ENCODE measurements around the gene ARHGEF28. TPM values are rescaled to one million over a fixed set of nuclear protein-coding genes. Genes with fewer than 3 reads are reported as not detected.

Gene ARHGEF28
- total RNA-seq, 1 experiment from 2014 or later: 6.1 TPM

- Histone ChIP-seq H3K4me1 (ENCODE audit: control insufficient read depth in 1 of 2, insufficient read depth in 2 of 2, low read length in 2 of 2) (no peaks in the 10 kb centered on the region), H3K4me3 (replicated peaks in 1 of 2; ENCODE audit: low read depth in 1 of 2, low read length in 2 of 2) (no peak overlapping the region), H3K27me3 (ENCODE audit: insufficient read depth, low read length) (no peaks in the 10 kb centered on the region), H2AFZ (ENCODE audit: low read depth, low read length, poor library complexity, severe bottlenecking) (no peak overlapping the region), H3K4me2 (ENCODE audit: low read length) (no peak overlapping the region), H3K9ac (ENCODE audit: low read length) (no peak overlapping the region), H3K36me3 (ENCODE audit: control insufficient read depth in 1 of 2, insufficient read depth in 2 of 2, low read length in 2 of 2) (no peaks in the 10 kb centered on the region), H4K20me1 (ENCODE audit: insufficient read depth) (no peaks in the 10 kb centered on the region), H3K9me2 (ENCODE audit: insufficient read depth) (no peaks in the 10 kb centered on the region; the same call in 1 of the 2 replicates), H3K9me3 (ENCODE audit: control insufficient read depth in 1 of 2, insufficient read depth in 1 of 2, low read depth in 1 of 2, low read length in 2 of 2) (no peaks in the 10 kb centered on the region), H3K27ac (ENCODE audit: low read depth, low read length) (no peak overlapping the region), H3K79me2 (ENCODE audit: insufficient read depth, low read length) (no peaks in the 10 kb centered on the region)
- no TSS peak for BruUV-seq (replicated peaks)
- DNase-seq (ENCODE audit: low read depth, low spot score) (no peak), ATAC-seq (no peak)
- no peak for TF ChIP-seq EZH2phosphoT487 (IDR thresholded peaks at IDR 0.05; ENCODE audit: borderline replicate concordance)
- no peak for TF ChIP-seq CEBPB (IDR thresholded peaks at IDR 0.05; ENCODE audit: low read depth)
- no peak for TF ChIP-seq CBX3 (IDR thresholded peaks at IDR 0.05; ENCODE audit: low read depth)
- no peak for TF ChIP-seq ELF1 (IDR thresholded peaks at IDR 0.05; ENCODE audit: borderline replicate concordance, low read depth)
- no peak for TF ChIP-seq ATF3 (IDR thresholded peaks at IDR 0.05)
- no peak for TF ChIP-seq SRF (IDR thresholded peaks at IDR 0.05; ENCODE audit: low read depth)
- no peak for TF ChIP-seq FOSL1 (IDR thresholded peaks at IDR 0.05; ENCODE audit: low read depth)
- TF ChIP-seq TCF7L2 (IDR thresholded peaks at IDR 0.05; ENCODE audit: borderline replicate concordance, extremely low read depth, insufficient read depth, insufficient read length): no peak
- no peak for TF ChIP-seq ZBTB33 (IDR thresholded peaks at IDR 0.05; ENCODE audit: extremely low read depth, insufficient replicate concordance, low read length)
- no peak for TF ChIP-seq CTCF (IDR thresholded peaks at IDR 0.05 in 2 of 3, conservative IDR thresholded peaks at IDR 0.05 in 1 of 3; ENCODE audit: borderline replicate concordance in 1 of 3, insufficient read depth in 1 of 3, low read depth in 2 of 3, low read length in 2 of 3)
- no peak for TF ChIP-seq ZFX (IDR thresholded peaks at IDR 0.05)
- TF ChIP-seq EGR1 (IDR thresholded peaks at IDR 0.05; ENCODE audit: low read depth): no peak
- no peak for TF ChIP-seq REST (IDR thresholded peaks at IDR 0.05; ENCODE audit: low read depth)
- no peak for TF ChIP-seq YY1 (IDR thresholded peaks at IDR 0.05; ENCODE audit: extremely low read depth, insufficient replicate concordance, low read depth, low read length)
- no peak for TF ChIP-seq JUND (IDR thresholded peaks at IDR 0.05)
- TF ChIP-seq MAX (IDR thresholded peaks at IDR 0.05): no peak
- no peak for TF ChIP-seq SIN3A (IDR thresholded peaks at IDR 0.05; ENCODE audit: low read depth)
- TF ChIP-seq EZH2 (IDR thresholded peaks at IDR 0.05): no peak
- RAD21 ChIA-PET (ENCODE audit: low non-redundant PET in 1 of 2, low total read pairs in 2 of 2, uncharacterized antibody in 2 of 2, unreplicated experiment in 2 of 2): no interaction called here
- POLR2A ChIA-PET: no interaction called here
- CTCF ChIA-PET: interaction anchor here (1.3 kb wide), 1 partner anchor 190 kb away, joined by 3 read pairs; no protein-coding TSS in a partner anchor
- intact Hi-C loops (cut with micrococcal nuclease): no loop called here
These were observed 155.2 kb downstream of the ARHGEF28 start for GRCh38 chr5:73781107-73781768.
